ENCODE measurements around the gene GPC1. TPM values are rescaled to one million over a fixed set of nuclear protein-coding genes. Genes with fewer than 3 reads are reported as not detected.

The GPC1 gene
- polyA plus RNA-seq, 1 experiment: 46.8 TPM

GRCh38 chr2:240420206-240421104 lies 15.0 kb upstream of the GPC1 start:
- peaks cover 46% of the 10 kb centered on the region for H3K9me3 ChIP-seq (ENCODE audit: control insufficient read depth, insufficient read depth, low read length)
- H3K27me3 ChIP-seq (ENCODE audit: control insufficient read depth, insufficient read depth, low read length): no peaks in the 10 kb centered on the region
- CTCF ChIA-PET: no interaction called here
- no peak for TF ChIP-seq CTCF (IDR thresholded peaks at IDR 0.05; ENCODE audit: low read depth, low read length)
- no peak overlapping the region for H3K27ac ChIP-seq (ENCODE audit: low read depth, low read length)
- no peak overlapping the region for H3K4me3 ChIP-seq (ENCODE audit: low read depth, low read length)
- DNase-seq (ENCODE audit: low read depth, low spot score): no peak
- POLR2A ChIA-PET: interaction anchor here (0.5 kb wide), 1 partner anchor 34 kb away, joined by 3 read pairs; no protein-coding TSS in a partner anchor

GRCh38 chr2:240421381-240421780 lies 14.1 kb upstream of the GPC1 start:
- ChIA-PET CTCF (no interaction called here), POLR2A (no interaction called here)
- DNase-seq (ENCODE audit: low read depth, low spot score): no peak
- peaks cover 46% of the 10 kb centered on the region for H3K9me3 ChIP-seq (ENCODE audit: control insufficient read depth, insufficient read depth, low read length)
- H3K4me3 ChIP-seq (ENCODE audit: low read depth, low read length): no peak overlapping the region
- H3K27ac ChIP-seq (ENCODE audit: low read depth, low read length): no peak overlapping the region
- H3K27me3 ChIP-seq (ENCODE audit: control insufficient read depth, insufficient read depth, low read length): peaks cover 2% of the 10 kb centered on the region
- no peak for TF ChIP-seq CTCF (IDR thresholded peaks at IDR 0.05; ENCODE audit: low read depth, low read length)

- no peak for TF ChIP-seq CTCF (IDR thresholded peaks at IDR 0.05; ENCODE audit: low read depth, low read length)
- no peak for DNase-seq (ENCODE audit: low read depth, low spot score)
- ChIA-PET CTCF (no interaction called here), POLR2A (no interaction called here)
- Histone ChIP-seq H3K4me3 (ENCODE audit: low read depth, low read length) (no peak overlapping the region), H3K27ac (ENCODE audit: low read depth, low read length) (no peak overlapping the region), H3K9me3 (ENCODE audit: control insufficient read depth, insufficient read depth, low read length) (peaks cover 46% of the 10 kb centered on the region), H3K27me3 (ENCODE audit: control insufficient read depth, insufficient read depth, low read length) (peaks cover 4% of the 10 kb centered on the region)
Observed at GRCh38 chr2:240422658-240423329, 12.7 kb upstream of the GPC1 start.

- peaks cover 4% of the 10 kb centered on the region for H3K27me3 ChIP-seq (ENCODE audit: control insufficient read depth, insufficient read depth, low read length)
- no peak for DNase-seq (ENCODE audit: low read depth, low spot score)
- POLR2A ChIA-PET: no interaction called here
- TF ChIP-seq CTCF (IDR thresholded peaks at IDR 0.05; ENCODE audit: low read depth, low read length): no peak
- H3K27ac ChIP-seq (ENCODE audit: low read depth, low read length): no peak overlapping the region
- H3K9me3 ChIP-seq (ENCODE audit: control insufficient read depth, insufficient read depth, low read length): peaks cover 40% of the 10 kb centered on the region
- no peak overlapping the region for H3K4me3 ChIP-seq (ENCODE audit: low read depth, low read length)
- CTCF ChIA-PET: no interaction called here
Observed at GRCh38 chr2:240423788-240424191, 11.7 kb upstream of the GPC1 start.

All from AG04450 (cell line).